ENCODE data around the gene PDE9A.

Gene PDE9A

GRCh38 chr21:42704861-42705260, 51.4 kb downstream of the PDE9A start:
- TF ChIP-seq, protein P1, sequence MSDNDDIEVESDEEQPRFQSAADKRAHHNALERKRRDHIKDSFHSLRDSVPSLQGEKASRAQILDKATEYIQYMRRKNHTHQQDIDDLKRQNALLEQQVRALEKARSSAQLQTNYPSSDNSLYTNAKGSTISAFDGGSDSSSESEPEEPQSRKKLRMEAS (IDR thresholded peaks at IDR 0.05), result no peak
- TF ChIP-seq RAD21 (IDR thresholded peaks at IDR 0.05; ENCODE audit: low read depth), result no peak
- TF ChIP-seq NFIC (IDR thresholded peaks at IDR 0.05), result no peak

DNA sequence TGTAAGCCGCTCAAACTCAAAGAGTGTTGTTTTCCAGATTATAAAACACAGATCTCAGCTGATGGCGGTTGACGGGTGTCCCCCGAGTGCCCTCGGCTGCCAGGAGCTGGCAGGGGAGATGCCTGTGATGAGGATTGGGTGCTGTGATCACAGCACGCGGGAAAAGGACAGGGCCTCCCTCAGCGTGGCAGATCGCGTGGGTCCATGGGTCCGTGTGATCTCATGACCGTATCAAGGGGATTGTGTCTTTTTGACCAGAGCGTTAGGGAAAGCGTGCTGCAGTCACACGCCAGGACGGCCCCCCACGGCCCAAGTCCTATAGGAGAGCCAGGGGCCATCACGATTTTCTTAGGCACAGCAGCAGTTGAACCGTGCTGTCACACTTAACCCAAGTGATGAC, 51.9 kb downstream of the PDE9A start:
- no peak for TF ChIP-seq EGR1 (IDR thresholded peaks at IDR 0.05)

DNA sequence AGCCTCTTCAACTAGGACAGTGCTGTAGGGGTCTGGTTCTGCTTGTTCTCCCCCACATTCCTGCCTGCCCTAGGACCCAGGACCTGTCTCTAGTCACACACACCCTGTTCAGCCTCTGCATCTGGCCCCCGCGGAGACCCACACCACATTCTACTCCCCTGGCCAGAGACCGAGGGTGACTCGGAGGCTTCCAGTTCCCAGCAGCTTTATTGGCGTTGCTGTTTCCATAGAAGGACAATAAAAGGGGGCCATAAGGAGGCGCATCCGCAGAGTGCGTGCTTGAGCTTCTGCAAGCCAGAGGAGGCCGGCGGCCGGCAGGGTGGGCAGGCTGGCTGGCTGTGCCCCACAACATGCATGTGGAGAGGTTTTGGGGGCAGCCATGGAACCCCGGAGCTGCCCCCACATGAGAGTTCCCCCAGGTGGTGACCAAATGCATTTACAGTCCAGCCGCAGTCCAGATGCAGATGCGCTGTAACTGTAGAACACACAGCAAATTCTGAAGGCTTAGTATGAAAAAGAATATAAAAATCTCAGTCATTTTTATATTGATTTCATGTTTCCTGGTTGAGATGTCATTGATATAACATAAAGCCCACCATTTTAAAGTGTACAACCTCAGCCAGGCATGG, 52.4 kb downstream of the PDE9A start:
- TF ChIP-seq USF1 (IDR thresholded peaks at IDR 0.05) (no peak), FOXM1 (IDR thresholded peaks at IDR 0.05; ENCODE audit: borderline replicate concordance, low read depth) (no peak), TEAD4 (IDR thresholded peaks at IDR 0.05) (no peak), REST (IDR thresholded peaks at IDR 0.05; ENCODE audit: low read depth) (no peak), TCF12 (IDR thresholded peaks at IDR 0.05; ENCODE audit: low read depth) (no peak), CREB1 (IDR thresholded peaks at IDR 0.05; ENCODE audit: low read depth) (no peak), CEBPB (IDR thresholded peaks at IDR 0.05) (no peak)
- TF ChIP-seq, protein P1 (IDR thresholded peaks at IDR 0.05), result no peak

DNA sequence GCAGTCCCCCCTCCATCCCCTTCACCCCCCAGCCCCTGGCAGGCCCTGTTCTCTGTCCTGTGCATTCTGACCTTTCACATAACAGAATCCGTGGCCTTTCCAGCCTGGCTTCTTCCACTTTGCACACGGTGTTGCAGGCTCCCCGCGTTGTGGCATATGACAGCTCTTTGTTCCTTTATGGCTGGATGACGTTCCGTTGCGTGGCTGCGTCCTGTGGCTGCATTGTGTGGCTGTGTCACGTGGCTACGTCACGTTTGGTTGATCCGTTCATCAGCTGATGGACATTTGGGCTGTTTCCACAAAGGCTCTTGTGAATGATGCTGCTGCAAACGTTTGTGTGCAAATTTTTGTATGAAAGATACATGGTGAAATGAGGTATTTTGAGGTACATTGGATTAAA, 53.3 kb downstream of the PDE9A start:
- TF ChIP-seq ZBTB7A (IDR thresholded peaks at IDR 0.05; ENCODE audit: low read depth) (no peak), CEBPB (IDR thresholded peaks at IDR 0.05) (no peak), USF1 (IDR thresholded peaks at IDR 0.05) (no peak), CREB1 (IDR thresholded peaks at IDR 0.05; ENCODE audit: low read depth) (no peak), RAD21 (IDR thresholded peaks at IDR 0.05; ENCODE audit: low read depth) (no peak)
- TF ChIP-seq, protein P1 (IDR thresholded peaks at IDR 0.05), result no peak

DNA sequence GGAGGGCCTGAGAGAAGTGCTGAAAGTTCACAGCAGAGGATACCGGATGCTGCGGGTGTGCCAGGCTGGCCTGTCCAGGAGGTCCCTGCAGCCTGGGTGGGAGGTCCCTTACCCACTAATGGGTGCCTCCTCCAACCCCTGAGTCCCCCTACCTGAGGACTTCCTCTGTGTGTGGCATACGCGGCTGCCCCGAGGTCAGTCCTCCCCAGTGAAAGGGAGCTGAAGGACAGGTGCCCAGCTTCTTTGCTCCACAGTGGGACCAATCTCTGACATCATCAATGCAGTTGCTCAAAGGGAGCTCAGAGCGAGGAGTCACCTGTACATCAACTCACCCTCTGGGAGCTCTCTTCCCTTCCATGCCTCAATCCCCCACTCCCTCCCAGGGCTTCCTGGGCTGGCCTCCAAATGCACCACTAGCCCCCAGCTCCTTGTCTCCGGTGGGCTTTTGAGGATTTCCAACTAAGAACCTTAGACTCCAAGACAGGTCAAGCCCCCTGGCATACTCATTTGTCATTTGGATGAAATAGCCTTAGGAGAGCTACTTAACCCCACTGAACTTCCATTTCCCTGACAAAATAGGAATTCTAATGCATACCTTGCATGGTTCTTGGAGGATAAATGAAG, 53.9 kb downstream of the PDE9A start:
- TF ChIP-seq TCF12 (IDR thresholded peaks at IDR 0.05; ENCODE audit: low read depth), result no peak
- TF ChIP-seq NFIC (IDR thresholded peaks at IDR 0.05), result no peak
- no peak for TF ChIP-seq EP300 (IDR thresholded peaks at IDR 0.05; ENCODE audit: borderline replicate concordance)
- TF ChIP-seq CEBPB (IDR thresholded peaks at IDR 0.05), result no peak
- TF ChIP-seq, protein P1 (IDR thresholded peaks at IDR 0.05), result no peak
- no peak for TF ChIP-seq TAF1 (IDR thresholded peaks at IDR 0.05; ENCODE audit: low read depth)
- TF ChIP-seq RAD21 (IDR thresholded peaks at IDR 0.05; ENCODE audit: low read depth), result no peak
- no peak for TF ChIP-seq EGR1 (IDR thresholded peaks at IDR 0.05)
- TF ChIP-seq REST (IDR thresholded peaks at IDR 0.05; ENCODE audit: low read depth), result no peak
- TF ChIP-seq USF1 (IDR thresholded peaks at IDR 0.05), result no peak
- TF ChIP-seq CREB1 (IDR thresholded peaks at IDR 0.05; ENCODE audit: low read depth), result no peak
- TF ChIP-seq FOXM1 (IDR thresholded peaks at IDR 0.05; ENCODE audit: borderline replicate concordance, low read depth), result no peak
- no peak for TF ChIP-seq TEAD4 (IDR thresholded peaks at IDR 0.05)
- TF ChIP-seq YY1 (IDR thresholded peaks at IDR 0.05; ENCODE audit: low read depth), result no peak
- no peak for TF ChIP-seq ZBTB7A (IDR thresholded peaks at IDR 0.05; ENCODE audit: low read depth)

DNA sequence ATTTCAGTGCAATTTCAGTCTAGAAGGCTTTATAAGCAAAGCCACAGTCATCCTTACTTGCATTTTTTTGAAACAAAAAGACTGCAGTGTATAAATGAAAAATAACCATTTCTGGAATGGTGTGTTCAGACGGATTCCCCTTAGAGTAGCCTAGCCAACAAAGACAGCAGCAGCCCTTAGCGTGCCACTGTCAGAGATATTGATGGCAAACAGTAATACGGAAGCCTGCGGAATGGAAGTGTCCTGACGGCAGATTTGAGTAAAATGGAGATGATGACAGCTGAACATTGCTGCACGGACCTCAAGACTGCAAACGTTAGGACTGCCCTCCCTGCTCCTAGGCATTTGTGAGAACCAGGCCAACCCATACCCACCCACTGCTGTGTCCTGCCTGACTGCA, 54.7 kb downstream of the PDE9A start:
- TF ChIP-seq TCF12 (IDR thresholded peaks at IDR 0.05; ENCODE audit: low read depth) (no peak), RAD21 (IDR thresholded peaks at IDR 0.05; ENCODE audit: low read depth) (no peak), NFIC (IDR thresholded peaks at IDR 0.05) (no peak), CREB1 (IDR thresholded peaks at IDR 0.05; ENCODE audit: low read depth) (no peak), FOXM1 (IDR thresholded peaks at IDR 0.05; ENCODE audit: borderline replicate concordance, low read depth) (no peak), YY1 (IDR thresholded peaks at IDR 0.05; ENCODE audit: low read depth) (no peak), TEAD4 (IDR thresholded peaks at IDR 0.05) (no peak), ZBTB7A (IDR thresholded peaks at IDR 0.05; ENCODE audit: low read depth) (no peak), REST (IDR thresholded peaks at IDR 0.05; ENCODE audit: low read depth) (no peak), CEBPB (IDR thresholded peaks at IDR 0.05) (no peak), USF1 (IDR thresholded peaks at IDR 0.05) (no peak), EP300 (IDR thresholded peaks at IDR 0.05; ENCODE audit: borderline replicate concordance) (no peak), EGR1 (IDR thresholded peaks at IDR 0.05) (no peak), TAF1 (IDR thresholded peaks at IDR 0.05; ENCODE audit: low read depth) (no peak)
- TF ChIP-seq, protein P1 (IDR thresholded peaks at IDR 0.05), result no peak

All from Ishikawa (cell line).